ENCODE measurements around the gene MMP15.
A peak's percentile ranks its signal among the peaks of the same experiment; 100 is the strongest.

The MMP15 gene

GRCh38 chr16:58018803-58019202 lies 6.8 kb upstream of the MMP15 start:
- no peak for TF ChIP-seq CTCF (IDR thresholded peaks at IDR 0.05; ENCODE audit: low read depth, low read length, missing control alignments)
- H3K4me3 ChIP-seq (replicated peaks; ENCODE audit: low read depth, low read length): no peak overlapping the region
- no peak for DNase-seq (ENCODE audit: extremely low read depth, low read depth)

GRCh38 chr16:58019866-58020538 lies 5.6 kb upstream of the MMP15 start:
- H3K4me3 ChIP-seq (replicated peaks; ENCODE audit: low read depth, low read length): no peak overlapping the region
- TF ChIP-seq CTCF (IDR thresholded peaks at IDR 0.05; ENCODE audit: low read depth, low read length, missing control alignments): no peak
- DNase-seq (ENCODE audit: extremely low read depth, low read depth): no peak

- no peak overlapping the region for H3K4me3 ChIP-seq (replicated peaks; ENCODE audit: low read depth, low read length)
- no peak for DNase-seq (ENCODE audit: extremely low read depth, low read depth)
- peak; percentile 81 for TF ChIP-seq CTCF (IDR thresholded peaks at IDR 0.05; ENCODE audit: low read depth, low read length, missing control alignments)
Measured at GRCh38 chr16:58020628-58021521, 4.7 kb upstream of the MMP15 start.

- no peak for TF ChIP-seq CTCF (IDR thresholded peaks at IDR 0.05; ENCODE audit: low read depth, low read length, missing control alignments)
- H3K4me3 ChIP-seq (replicated peaks; ENCODE audit: low read depth, low read length): no peak overlapping the region
- no peak for DNase-seq (ENCODE audit: extremely low read depth, low read depth)
Measured at GRCh38 chr16:58021661-58022551, 3.6 kb upstream of the MMP15 start.

- H3K4me3 ChIP-seq (replicated peaks; ENCODE audit: low read depth, low read length): no peak overlapping the region
- no peak for DNase-seq (ENCODE audit: extremely low read depth, low read depth)
- no peak for TF ChIP-seq CTCF (IDR thresholded peaks at IDR 0.05; ENCODE audit: low read depth, low read length, missing control alignments)
Measured at GRCh38 chr16:58022601-58023371, 2.8 kb upstream of the MMP15 start.
